Astrocyte (in vitro differentiated cells and primary cell): ENCODE results near the gene RIMBP2. TPM values are rescaled to one million over a fixed set of nuclear protein-coding genes. Genes with fewer than 3 reads are reported as not detected.

ENCODE experiments used
- DNase-seq: peaks from one replicate; pipeline ENCODE4 v3.0.0-alpha.2; 2010; ENCODE audit warnings: low read depth
- FAIRE-seq: peaks from 2 replicates; lab custom pipeline; 2011; peaks lifted over from hg19 to GRCh38; lab: Jason Lieb, UNC
- H2AFZ ChIP-seq: 2 replicates; pipeline ENCODE4 v1.6.0; 2012; ENCODE audit warnings: low read depth, low read length, inconsistent platforms
- H3K27ac ChIP-seq: 2 replicates; pipeline ENCODE4 v1.5.1; 2011; ENCODE audit warnings: low read depth, low read length, inconsistent platforms
- H3K27me3 ChIP-seq: 2 replicates; pipeline ENCODE4 v1.6.0; 2011; ENCODE audit warnings: low read length, inconsistent platforms; ENCODE audit not compliant: insufficient read depth
- H3K36me3 ChIP-seq: 2 replicates; pipeline ENCODE4 v1.5.1; 2011; ENCODE audit warnings: low read length, inconsistent platforms; ENCODE audit not compliant: insufficient read depth
- H3K4me1 ChIP-seq: 2 replicates; pipeline ENCODE4 v1.5.1; 2011; ENCODE audit warnings: low read length, inconsistent platforms; ENCODE audit not compliant: insufficient read depth
- H3K4me2 ChIP-seq: 2 replicates; pipeline ENCODE4 v1.6.0; 2012; ENCODE audit warnings: low read length, inconsistent platforms
- H3K4me3 ChIP-seq: 2 replicates; pipeline ENCODE4 v1.5.1; 2011; ENCODE audit warnings: low read depth, mild to moderate bottlenecking, low read length, inconsistent platforms; ENCODE audit not compliant: insufficient read depth
- H3K79me2 ChIP-seq: 2 replicates; pipeline ENCODE4 v1.6.0; 2012; ENCODE audit warnings: mild to moderate bottlenecking, low read length, inconsistent platforms; ENCODE audit not compliant: insufficient read depth
- H3K9ac ChIP-seq: 2 replicates; pipeline ENCODE4 v1.6.0; 2012; ENCODE audit warnings: mild to moderate bottlenecking, low read length, inconsistent platforms
- H3K9me3 ChIP-seq: 2 replicates; pipeline ENCODE4 v1.5.1; 2012; ENCODE audit warnings: low read depth, mild to moderate bottlenecking, low read length, inconsistent platforms; ENCODE audit not compliant: insufficient read depth
- H4K20me1 ChIP-seq: 2 replicates; pipeline ENCODE4 v1.6.0; 2012; ENCODE audit warnings: low read length, inconsistent platforms; ENCODE audit not compliant: insufficient read depth
- H3K27ac Mint-ChIP-seq: one replicate; pipeline ENCODE4 v1.8.0; 2021; ENCODE audit warnings: mild to moderate bottlenecking, mixed read lengths; ENCODE audit not compliant: unreplicated experiment
- H3K27me3 Mint-ChIP-seq: one replicate; pipeline ENCODE4 v1.8.0; 2021; ENCODE audit warnings: low read depth, mixed read lengths; ENCODE audit not compliant: unreplicated experiment
- H3K36me3 Mint-ChIP-seq: one replicate; pipeline ENCODE4 v1.8.0; 2021; ENCODE audit warnings: low read depth, mixed read lengths; ENCODE audit not compliant: unreplicated experiment
- H3K4me1 Mint-ChIP-seq: one replicate; pipeline ENCODE4 v1.8.0; 2021; ENCODE audit warnings: low read depth, mixed read lengths; ENCODE audit not compliant: unreplicated experiment
- H3K4me3 Mint-ChIP-seq: one replicate; pipeline ENCODE4 v1.8.0; 2021; ENCODE audit warnings: mild to moderate bottlenecking, moderate library complexity, mixed read lengths; ENCODE audit not compliant: unreplicated experiment
- H3K9me3 Mint-ChIP-seq: one replicate; pipeline ENCODE4 v1.8.0; 2021; ENCODE audit warnings: mild to moderate bottlenecking, mixed read lengths; ENCODE audit not compliant: unreplicated experiment
- CTCF ChIP-seq: IDR thresholded peaks from 2 replicates; pipeline ENCODE4 v1.5.1; 2011; ENCODE audit warnings: low read depth, mild to moderate bottlenecking, inconsistent platforms, low read length, moderate library complexity; ENCODE audit not compliant: insufficient read depth
- EZH2 ChIP-seq: IDR thresholded peaks from 2 replicates; pipeline ENCODE4 v1.6.1; 2012; ENCODE audit warnings: mild to moderate bottlenecking, low read length, inconsistent platforms; ENCODE audit not compliant: insufficient read depth
- total RNA-seq: library from RNA; stranded (reverse); gene quantifications from 2 replicates; pipeline ENCODE4 v1.2.1, GENCODE V29; 2021

The RIMBP2 gene
- total RNA-seq, 1 donor from 2014 or later = 2.2 TPM

GRCh38 chr12:130655010-130655409 lies 61.1 kb downstream of the RIMBP2 start:
- no peak for DNase-seq
- Histone ChIP-seq H4K20me1 (no peaks in the 10 kb centered on the region), H2AFZ (no peak overlapping the region), H3K79me2 (no peaks in the 10 kb centered on the region), H3K4me1 (no peaks in the 10 kb centered on the region), H3K4me2 (no peak overlapping the region), H3K27ac (no peak overlapping the region), H3K9ac (no peak overlapping the region), H3K9me3 (peaks cover 3% of the 10 kb centered on the region), H3K27me3 (no peaks in the 10 kb centered on the region), H3K4me3 (no peak overlapping the region), H3K36me3 (no peaks in the 10 kb centered on the region)
- Mint-ChIP-seq H3K36me3 (no peaks in the 10 kb centered on the region), H3K27ac (no peak overlapping the region), H3K27me3 (no peaks in the 10 kb centered on the region), H3K9me3 (peaks cover 3% of the 10 kb centered on the region), H3K4me3 (no peak overlapping the region), H3K4me1 (no peaks in the 10 kb centered on the region)
- TF ChIP-seq EZH2 (no peak), CTCF (no peak)
- no peak for FAIRE-seq

GRCh38 chr12:130651188-130651959 lies 64.7 kb downstream of the RIMBP2 start:
- no peak overlapping the region for H3K4me2 ChIP-seq
- H3K9ac ChIP-seq = no peak overlapping the region
- Mint-ChIP-seq H3K4me3 (no peak overlapping the region), H3K27me3 (no peaks in the 10 kb centered on the region), H3K9me3 (peaks cover 6% of the 10 kb centered on the region), H3K27ac (no peak overlapping the region), H3K36me3 (no peaks in the 10 kb centered on the region), H3K4me1 (no peaks in the 10 kb centered on the region)
- H3K79me2 ChIP-seq = no peaks in the 10 kb centered on the region
- no peaks in the 10 kb centered on the region for H3K4me1 ChIP-seq
- DNase-seq (no peak), FAIRE-seq (no peak)
- H3K27ac ChIP-seq = no peak overlapping the region
- H3K27me3 ChIP-seq = no peaks in the 10 kb centered on the region
- no peak overlapping the region for H2AFZ ChIP-seq
- H3K36me3 ChIP-seq = no peaks in the 10 kb centered on the region
- no peaks in the 10 kb centered on the region for H3K9me3 ChIP-seq
- no peak overlapping the region for H3K4me3 ChIP-seq
- H4K20me1 ChIP-seq = no peaks in the 10 kb centered on the region
- TF ChIP-seq EZH2 = no peak

GRCh38 chr12:130650131-130650530 lies 66.0 kb downstream of the RIMBP2 start:
- no peaks in the 10 kb centered on the region for H3K79me2 ChIP-seq
- no peaks in the 10 kb centered on the region for H4K20me1 ChIP-seq
- H3K9ac ChIP-seq = no peak overlapping the region
- Mint-ChIP-seq H3K4me3 (no peak overlapping the region), H3K27ac (no peak overlapping the region), H3K4me1 (no peaks in the 10 kb centered on the region), H3K9me3 (peaks cover 7% of the 10 kb centered on the region), H3K27me3 (no peaks in the 10 kb centered on the region), H3K36me3 (no peaks in the 10 kb centered on the region)
- no peaks in the 10 kb centered on the region for H3K9me3 ChIP-seq
- no peak overlapping the region for H3K4me2 ChIP-seq
- H3K36me3 ChIP-seq = no peaks in the 10 kb centered on the region
- H3K4me1 ChIP-seq = no peaks in the 10 kb centered on the region
- DNase-seq = no peak
- H2AFZ ChIP-seq = no peak overlapping the region
- no peak overlapping the region for H3K4me3 ChIP-seq
- H3K27ac ChIP-seq = no peak overlapping the region
- H3K27me3 ChIP-seq = no peaks in the 10 kb centered on the region
- no peak for FAIRE-seq
- TF ChIP-seq CTCF (no peak), EZH2 (no peak)
